ENCODE measurements around the gene BTN2A1.

GRCh38 chr6:26486358-26486757, 28.6 kb downstream of the BTN2A1 start:
- TF ChIP-seq FOXK2 (conservative IDR thresholded peaks at IDR 0.05 in 1 of 2, IDR thresholded peaks at IDR 0.05 in 1 of 2; ENCODE audit: low read depth in 2 of 2) (no peak), SMARCC2 (IDR thresholded peaks at IDR 0.05; ENCODE audit: low read depth) (no peak), JUNB (CRISPR knock-in tag; conservative IDR thresholded peaks at IDR 0.05) (no peak), HOXB6 (CRISPR knock-in tag; IDR thresholded peaks at IDR 0.05; ENCODE audit: borderline replicate concordance) (no peak), HMG20A (CRISPR knock-in tag; conservative IDR thresholded peaks at IDR 0.05) (no peak), CTCF (IDR thresholded peaks at IDR 0.05 in 2 of 3, conservative IDR thresholded peaks at IDR 0.05 in 1 of 3; ENCODE audit: insufficient read depth in 2 of 3, low read depth in 1 of 3, low read length in 3 of 3) (no peak), ARNT (IDR thresholded peaks at IDR 0.05) (no peak), PHF21A (IDR thresholded peaks at IDR 0.05; ENCODE audit: borderline replicate concordance, low read depth) (no peak), PTBP1 (IDR thresholded peaks at IDR 0.05; ENCODE audit: low read depth, low read length) (no peak), NCOA4 (IDR thresholded peaks at IDR 0.05; ENCODE audit: partially characterized antibody) (no peak), HDAC1 (IDR thresholded peaks at IDR 0.05) (no peak), CEBPG (CRISPR knock-in tag; IDR thresholded peaks at IDR 0.05) (no peak), CEBPG (tag; conservative IDR thresholded peaks at IDR 0.05 in 1 of 2, IDR thresholded peaks at IDR 0.05 in 1 of 2) (no peak), SP1 (CRISPR knock-in tag; IDR thresholded peaks at IDR 0.05) (no peak)
